Left forelimb (tissue), 1 donor: ENCODE measurements around the gene FUT6.
"Not testable (repeated sequence)": the region's sequence is repeated elsewhere in the genome, so short reads cannot be mapped to it uniquely, and the experiment has no call there.

Source experiments
- DNase-seq: peaks from one replicate; pipeline ENCODE4 v3.0.0-alpha.2; 2018; ENCODE audit warnings: low spot score

The FUT6 gene

GRCh38 chr19:5857203-5858081, 17.9 kb upstream of the FUT6 start:
- no peak for DNase-seq

DNA sequence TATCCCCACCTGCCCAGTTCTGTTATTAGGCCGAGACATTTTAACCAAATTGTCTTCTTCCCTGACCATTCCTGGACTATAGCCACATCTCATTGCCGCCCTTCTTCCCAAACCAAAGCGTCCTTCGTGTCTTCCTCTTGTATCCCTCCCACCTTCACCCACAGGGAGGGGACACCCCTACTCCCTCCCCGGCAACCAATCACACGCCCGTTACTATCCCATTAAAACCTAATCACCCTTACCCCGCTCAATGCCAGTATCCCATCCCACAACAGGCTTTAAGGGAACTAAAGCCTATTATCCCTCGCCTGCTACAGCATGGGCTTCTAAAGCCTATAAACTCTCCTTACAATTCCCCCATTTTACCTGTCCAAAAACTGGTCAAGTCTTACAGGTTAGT, 15.6 kb upstream of the FUT6 start:
- DNase-seq: not testable (repeated sequence)

DNA sequence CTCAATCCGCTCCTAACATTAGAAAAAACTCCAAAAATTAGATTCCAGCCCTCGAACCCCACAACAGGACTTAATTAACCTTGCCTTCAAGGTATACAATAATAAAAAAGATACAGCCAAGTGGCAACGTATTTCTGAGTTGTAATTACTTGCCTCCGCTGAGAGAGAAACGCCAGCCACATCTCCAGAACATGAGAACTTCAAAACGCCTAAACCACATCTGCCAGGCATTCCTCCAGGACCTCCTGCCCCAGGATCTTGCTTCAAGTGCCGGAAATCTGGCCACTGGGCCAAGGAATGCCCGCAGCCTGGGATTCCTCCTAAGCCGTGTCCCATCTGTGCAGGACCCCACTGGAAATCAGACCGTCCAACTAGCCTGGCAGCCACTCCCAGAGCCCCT, 14.6 kb upstream of the FUT6 start:
- DNase-seq: not testable (repeated sequence)

DNA sequence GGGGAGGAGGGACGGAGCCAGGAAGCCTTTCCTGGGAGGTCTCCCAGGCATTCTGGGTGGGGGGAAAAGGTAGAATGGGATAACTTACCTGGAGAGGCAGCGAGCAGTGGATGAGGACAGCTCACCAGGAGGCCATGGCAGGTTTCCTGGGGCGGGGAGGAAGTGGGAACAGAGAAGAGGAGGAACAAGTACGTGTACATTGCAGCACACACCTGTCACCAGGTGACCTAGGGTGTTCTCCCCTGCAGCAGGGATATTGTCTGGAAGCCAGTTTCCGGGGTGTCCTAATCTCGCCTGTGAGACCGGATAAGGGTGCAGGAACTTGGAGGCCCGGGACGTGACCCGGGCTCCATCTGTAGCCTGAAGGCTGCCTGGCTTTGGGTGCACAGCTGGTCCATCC, 11.8 kb upstream of the FUT6 start, which contains the start of gene FUT3:
TSS of gene FUT3 (minus strand) at position 148 of the 400 bp plus-strand sequence.
- DNase-seq: no peak

DNA sequence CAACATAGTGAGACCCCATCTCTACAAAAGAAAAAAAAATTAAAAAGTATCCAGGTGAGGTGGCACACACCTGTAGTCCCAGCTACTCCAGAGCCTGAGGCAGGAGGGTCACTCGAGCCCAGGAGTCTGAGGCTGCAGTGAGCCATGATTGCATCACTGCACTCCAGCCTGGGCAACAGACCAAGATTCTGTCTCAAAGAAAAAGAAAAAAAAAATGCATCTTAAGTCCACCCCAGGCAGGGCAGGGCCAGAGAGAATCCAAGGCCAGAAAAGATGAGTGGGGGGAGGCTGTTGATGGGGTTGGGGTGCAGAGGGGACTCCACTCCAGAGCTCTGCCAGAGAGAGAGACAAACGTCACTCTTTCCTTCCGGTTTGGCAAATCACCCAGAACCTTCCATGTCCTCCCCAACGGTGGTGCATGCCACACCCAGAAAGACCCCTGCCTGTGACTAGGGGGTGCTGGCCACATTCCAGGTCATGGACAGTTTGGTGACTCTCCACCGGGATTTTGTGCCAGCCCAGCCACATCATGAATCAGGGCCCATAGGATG, 11.3 kb upstream of the FUT6 start:
- DNase-seq: no peak

DNA sequence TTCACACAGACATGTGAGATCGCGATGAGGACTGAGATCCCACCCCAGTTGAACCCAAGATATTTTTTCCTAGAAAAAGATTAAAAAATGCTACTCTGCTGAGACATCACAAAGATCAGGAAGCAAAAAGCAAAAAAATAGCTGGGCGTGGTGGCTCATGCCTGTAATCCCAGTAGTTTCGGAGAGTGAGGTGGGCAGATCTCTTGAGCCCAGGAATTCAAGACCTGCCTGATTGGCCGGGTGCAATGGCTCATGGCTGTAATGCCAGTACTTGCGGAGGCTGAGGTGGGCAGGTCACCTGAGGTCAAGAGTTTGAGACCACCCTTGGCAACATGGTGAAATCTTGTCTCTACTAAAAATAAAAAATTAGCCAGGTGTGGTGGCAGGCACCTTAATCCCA, 10.7 kb upstream of the FUT6 start:
- no peak for DNase-seq

GRCh38 chr19:5848621-5849020, 9.1 kb upstream of the FUT6 start:
- DNase-seq: not testable (repeated sequence)

DNA sequence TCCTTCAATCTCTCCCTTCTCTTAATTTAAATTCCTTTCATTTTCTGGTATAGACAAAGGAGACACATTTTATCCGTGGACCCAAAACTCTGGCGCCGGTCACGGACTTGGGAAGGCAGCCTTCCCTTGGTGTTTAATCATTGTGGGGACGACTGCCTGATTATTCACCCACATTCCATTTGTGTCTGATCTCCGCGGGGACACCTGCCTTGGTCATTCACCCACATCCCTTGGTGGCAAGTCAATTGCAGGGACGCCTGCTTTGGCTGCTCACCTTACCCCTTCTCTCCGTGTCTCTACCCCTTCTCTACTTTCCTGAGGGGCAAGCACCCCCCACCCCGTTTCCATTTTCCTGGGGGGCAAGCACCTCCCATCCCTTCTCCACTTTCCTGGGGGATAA, 8.3 kb upstream of the FUT6 start:
- not testable (repeated sequence) for DNase-seq

DNA sequence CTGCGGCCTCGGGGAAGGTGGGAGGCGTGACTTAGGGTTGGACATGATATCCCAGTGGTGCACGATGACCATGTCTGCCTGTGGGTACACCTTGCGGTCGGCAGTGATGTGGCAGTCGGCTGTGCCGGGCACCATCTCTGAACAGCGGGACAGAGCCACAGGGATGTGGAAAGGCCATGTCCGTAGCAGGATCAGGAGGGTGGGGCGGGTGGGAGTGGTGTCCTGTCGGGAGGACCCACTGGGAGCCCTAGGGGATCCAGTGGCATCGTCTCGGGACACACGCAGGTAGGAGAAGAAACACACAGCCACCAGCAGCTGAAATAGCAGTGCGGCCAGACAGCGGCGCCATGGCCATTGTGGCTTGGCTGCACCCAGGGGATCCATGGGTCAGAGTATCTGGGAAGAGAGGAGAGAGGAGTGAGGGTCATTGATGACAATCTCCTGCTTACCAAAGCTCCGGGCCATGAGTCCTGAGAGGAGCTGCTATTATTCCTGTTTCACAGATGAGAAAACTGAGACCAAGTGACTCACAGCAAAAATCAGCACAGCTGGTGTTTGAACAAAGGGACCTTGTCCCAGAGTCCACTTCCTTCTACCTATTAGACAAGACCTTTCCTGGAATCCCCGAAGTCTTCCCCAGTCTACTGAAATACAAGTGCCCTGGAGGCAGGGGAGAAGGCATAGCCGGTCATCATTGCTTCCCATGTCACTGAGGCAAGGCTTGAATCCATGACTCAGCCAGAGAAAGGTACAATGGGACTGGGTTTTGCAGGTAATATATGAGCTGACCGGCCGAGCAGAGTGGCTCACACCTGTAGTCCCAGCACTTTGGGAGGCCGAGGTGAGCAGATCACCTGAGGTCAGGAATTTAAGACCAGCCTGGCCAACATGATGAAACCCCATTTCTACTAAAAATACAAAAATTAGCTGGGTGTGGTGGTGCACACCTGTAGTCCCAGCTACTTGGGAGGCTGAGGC, 5.2 kb upstream of the FUT6 start:
- no peak for DNase-seq

DNA sequence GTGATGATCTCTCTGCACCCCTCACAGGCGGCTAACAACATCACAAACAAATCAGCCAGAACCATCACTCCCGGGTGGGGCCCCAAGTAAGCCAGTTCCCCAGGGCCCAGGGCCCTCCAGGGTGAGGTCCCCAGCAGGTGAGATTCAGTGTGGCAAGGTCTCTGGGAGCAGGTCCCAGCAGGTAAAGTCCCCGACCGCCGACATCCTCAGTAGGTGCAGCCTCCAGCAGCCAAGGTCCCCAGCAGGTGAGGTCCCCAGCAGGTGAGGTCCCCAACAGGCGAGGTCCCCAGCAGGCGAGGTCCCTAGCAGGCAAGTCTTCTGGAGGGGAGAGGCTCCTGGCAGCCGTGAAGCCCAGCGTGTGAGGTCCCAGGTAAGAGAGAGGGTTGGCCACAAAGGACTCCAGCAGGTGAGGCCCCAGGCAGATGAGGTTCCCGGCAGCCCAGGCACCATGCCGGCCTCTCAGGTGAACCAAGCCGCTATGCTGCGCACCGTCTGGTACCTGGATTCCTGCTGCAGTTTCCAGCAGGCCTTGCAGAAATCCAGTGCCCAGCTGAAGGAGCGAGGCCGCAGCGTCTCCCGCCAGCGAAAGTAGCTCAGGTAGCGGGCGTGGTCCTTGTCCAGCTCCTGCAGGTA, 3.9 kb upstream of the FUT6 start:
- DNase-seq: no peak

DNA sequence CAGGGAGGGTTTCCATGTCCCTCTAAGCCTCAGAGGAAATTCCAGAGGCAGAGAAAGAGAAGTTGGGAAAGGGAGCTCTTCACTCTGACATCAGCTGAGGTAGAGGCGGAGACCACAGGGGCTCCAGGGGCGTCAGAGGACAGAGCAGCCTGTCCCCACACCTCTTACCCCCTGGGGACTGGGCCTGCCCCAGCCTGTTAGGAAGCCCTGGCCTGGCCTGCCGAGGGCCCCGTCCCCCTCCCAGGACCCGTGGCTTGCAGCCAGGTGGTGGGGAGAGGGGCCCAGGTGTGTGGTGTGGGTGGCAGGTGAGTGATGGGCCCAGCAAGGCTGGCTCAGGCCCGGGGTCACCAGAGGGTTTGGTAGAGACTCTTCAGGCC, 2.2 kb upstream of the FUT6 start:
- DNase-seq: not testable (repeated sequence)

- DNase-seq: no peak
Measured at GRCh38 chr19:5838353-5839064, 993 bp downstream of the FUT6 start.

DNA sequence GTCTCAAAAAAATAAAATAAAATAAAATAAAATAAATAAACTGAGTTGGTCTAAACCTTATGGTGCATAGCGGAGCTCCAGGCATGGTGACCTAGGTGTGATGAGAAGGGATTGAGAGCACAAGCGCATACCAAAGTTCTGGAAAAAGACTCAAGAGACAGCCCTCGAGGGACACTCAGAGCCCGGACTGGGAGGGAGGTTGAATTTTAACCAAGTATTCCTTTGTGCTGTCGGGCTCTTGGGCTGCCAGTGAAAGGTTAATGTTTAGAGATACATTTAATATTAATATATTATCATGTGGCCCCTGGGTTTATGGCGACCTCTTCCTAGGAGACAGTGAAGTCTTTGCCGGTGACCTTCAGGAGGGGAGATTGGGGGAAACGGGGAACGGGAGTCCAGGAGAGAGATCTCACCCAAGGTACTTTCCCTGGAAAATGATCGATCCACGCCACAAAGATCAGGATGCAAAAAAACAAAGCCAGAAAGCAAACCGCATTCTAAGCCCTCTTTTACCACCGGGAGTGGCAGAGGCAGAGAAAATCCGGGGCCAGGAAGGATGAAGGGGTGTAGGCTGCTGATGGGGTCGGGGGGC, 1.6 kb downstream of the FUT6 start:
- DNase-seq: no peak

- DNase-seq: no peak
Measured at GRCh38 chr19:5832527-5833216, 6.8 kb downstream of the FUT6 start.

DNA sequence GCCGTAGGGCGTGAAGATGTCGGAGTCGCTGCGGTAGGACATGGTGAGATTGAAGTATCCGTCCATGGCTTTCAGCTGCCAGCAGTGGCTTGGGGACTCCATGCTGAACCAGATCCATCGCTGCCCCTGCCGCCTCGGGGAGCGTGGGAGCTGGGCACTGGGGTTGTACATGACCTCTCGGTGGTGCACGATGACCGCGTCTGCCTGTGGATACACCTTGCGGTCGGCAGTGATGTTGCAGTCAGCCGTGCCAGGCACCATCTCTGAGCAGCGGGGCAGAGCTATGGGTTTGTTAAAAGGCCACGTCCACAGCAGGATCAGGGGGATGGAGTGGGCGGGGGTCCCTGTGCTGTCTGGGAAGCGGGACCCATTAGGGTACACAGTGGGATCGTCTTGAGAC, 7.4 kb downstream of the FUT6 start:
- no peak for DNase-seq

DNA sequence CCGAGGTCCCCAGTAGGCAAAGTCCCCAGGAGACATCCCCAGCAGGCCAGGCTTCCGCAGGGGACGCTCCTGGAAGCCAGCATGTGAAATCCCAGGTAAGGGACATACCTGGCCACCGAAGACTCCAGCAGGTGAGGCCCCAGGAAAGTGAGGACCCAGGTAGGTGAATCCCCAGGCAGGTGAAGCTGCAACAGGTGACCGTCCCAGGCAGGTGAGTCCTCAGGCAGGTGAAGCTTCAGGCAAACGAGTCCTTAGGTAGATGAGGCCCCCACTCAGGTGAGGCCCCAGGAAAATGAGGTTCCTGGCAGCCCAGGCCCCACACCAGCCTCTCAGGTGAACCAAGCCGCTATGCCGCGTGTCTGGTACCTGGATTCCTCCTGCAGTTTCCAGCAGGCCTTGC, 8.3 kb downstream of the FUT6 start:
- DNase-seq: no peak

- no peak for DNase-seq
Measured at GRCh38 chr19:5829567-5830310, 9.8 kb downstream of the FUT6 start.

GRCh38 chr19:5828661-5829566, 10.6 kb downstream of the FUT6 start:
- no peak for DNase-seq
